Lower leg skin (tissue), 4 donors: Measurements from ENCODE around the gene EGFL7. TPM values are rescaled to one million over a fixed set of nuclear protein-coding genes. Genes with fewer than 3 reads are reported as not detected.

ENCODE experiments used
- DNase-seq, 2 donors: peaks; one replicate each; pipeline ENCODE4 v3.0.0-alpha.2; 2019; ENCODE audit warnings: low spot score in 2 of 2
- H3K4me3 ChIP-seq: fragments of 200-600 bp; sonication (generic); 2 replicates; pipeline ENCODE4 v1.5.1; 2017; ENCODE audit warnings: mild to moderate bottlenecking, low read depth; ENCODE audit not compliant: poor library complexity, severe bottlenecking
- CTCF ChIP-seq, 3 donors: fragments of 450-650 bp; IDR thresholded peaks; one replicate each; pipeline ENCODE4 v1.5.1; 2016; ENCODE audit warnings: antibody characterized with exemption in 3 of 3, mild to moderate bottlenecking in 3 of 3, moderate library complexity in 2 of 3
- POLR2A ChIP-seq, 2 donors: fragments of 450-650 bp; IDR thresholded peaks; one replicate each; pipeline ENCODE4 v1.6.1; 2016 to 2017; ENCODE audit warnings: antibody characterized with exemption in 2 of 2, mild to moderate bottlenecking in 1 of 2, moderate library complexity in 1 of 2
- WGBS, 2 donors: methylation state at CpG; one replicate each; pipeline ENCODE4 v1.1.5; 2018; 5-methylcytosine and 5-hydroxymethylcytosine counted together
- intact Hi-C: fragments of 100-400 bp; cut with DNase I; formaldehyde crosslinking; loops from one replicate; pipeline ENCODE4 v1.15.0; 2023; ENCODE audit warnings: low total_unique reads
- total RNA-seq, 4 donors: library from RNA; depleted of rRNA; stranded (reverse); fragments of >200 nt; gene quantifications; one replicate each; pipeline ENCODE4 v1.1.0, GENCODE V29; 2016

The EGFL7 gene
- total RNA-seq, 4 donors from 2014 or later: 27.8 to 62.2 (median 46.2) TPM

- DNase-seq: peak; percentile 51 to 93
- 0% methylated on average over 32 to 44 of the region's 106 CpGs for WGBS, 2 donors
- intact Hi-C loops: no loop called here
- peak within 1 kb of the TSS; percentile 56 for H3K4me3 ChIP-seq
- TF ChIP-seq POLR2A (IDR thresholded peaks at IDR 0.05) (no peak), CTCF (IDR thresholded peaks at IDR 0.05) (no peak)
Measured at GRCh38 chr9:136686794-136687711, 24.3 kb downstream of the EGFL7 start, which contains the start of gene AGPAT2. TSS of gene AGPAT2 (minus strand) at chr9:136687457. CDS start at chr9:136687357, 100 bp downstream.

GRCh38 chr9:136687721-136688223 is 25.1 kb downstream of the EGFL7 start:
- intact Hi-C loops: no loop called here
- no peak for TF ChIP-seq CTCF (IDR thresholded peaks at IDR 0.05)
- TF ChIP-seq POLR2A (IDR thresholded peaks at IDR 0.05): no peak

GRCh38 chr9:136688274-136689107 is 25.8 kb downstream of the EGFL7 start:
- TF ChIP-seq POLR2A (IDR thresholded peaks at IDR 0.05) (no peak), CTCF (IDR thresholded peaks at IDR 0.05) (no peak)
- WGBS, 2 donors: 51 to 63% methylated on average over 19 to 21 of the region's 21 CpGs
- DNase-seq: no peak
- no peak overlapping the region for H3K4me3 ChIP-seq
- intact Hi-C loops: no loop called here

More at GRCh38 chr9:136687721-136688223, 25.1 kb downstream of the EGFL7 start:
- peak in 1 of 2 donors; percentile 92 for DNase-seq
- 28 to 47% methylated on average over 3 to 9 of the region's 37 CpGs for WGBS, 2 donors
- no peak overlapping the region for H3K4me3 ChIP-seq

- TF ChIP-seq CTCF (IDR thresholded peaks at IDR 0.05) (no peak), POLR2A (IDR thresholded peaks at IDR 0.05) (no peak)
- intact Hi-C loops: no loop called here
Measured at GRCh38 chr9:136689108-136689460, 26.4 kb downstream of the EGFL7 start.

GRCh38 chr9:136690104-136690805 is 27.5 kb downstream of the EGFL7 start:
- no peak for DNase-seq
- intact Hi-C loops: no loop called here
- TF ChIP-seq CTCF (IDR thresholded peaks at IDR 0.05) (no peak), POLR2A (IDR thresholded peaks at IDR 0.05) (no peak)
- WGBS, 2 donors: 83 to 87% methylated on average over 20 to 25 of the region's 25 CpGs
- H3K4me3 ChIP-seq: no peak overlapping the region

More at GRCh38 chr9:136689108-136689460, 26.4 kb downstream of the EGFL7 start:
- no peak for DNase-seq
- H3K4me3 ChIP-seq: no peak overlapping the region
- WGBS, 2 donors: 75 to 80% methylated on average over 7 of the region's 7 CpGs
